SU-DHL-6 (cell line): ENCODE data around the gene PPFIBP1.

Source experiments
- H2AFZ ChIP-seq: fragments of 200-600 bp; sonication (generic); 2 replicates; pipeline ENCODE4 v1.6.1; 2014; ENCODE audit warnings: low read depth, mild to moderate bottlenecking, moderate library complexity, mixed read lengths, antibody characterized with exemption, low read length; ENCODE audit not compliant: severe bottlenecking
- H3F3A ChIP-seq: fragments of 200-600 bp; shearing (Covaris generic); 2 replicates; pipeline ENCODE4 v1.6.0; 2016; ENCODE audit warnings: antibody characterized with exemption, mild to moderate bottlenecking; ENCODE audit not compliant: insufficient read depth
- H3K27ac ChIP-seq: fragments of 200-600 bp; sonication (generic); 2 replicates; pipeline ENCODE4 v1.5.1; 2016; ENCODE audit warnings: low read depth, mild to moderate bottlenecking, low read length, moderate library complexity, mixed read lengths
- H3K27me3 ChIP-seq: fragments of 200-600 bp; sonication (generic), shearing (Covaris generic); 2 replicates; pipeline ENCODE4 v1.6.0; 2014; ENCODE audit warnings: mild to moderate bottlenecking, low read length
- H3K36me3 ChIP-seq: fragments of 200-600 bp; sonication (generic); 2 replicates; pipeline ENCODE4 v1.6.1; 2014; ENCODE audit warnings: mild to moderate bottlenecking, low read length, mixed read lengths
- H3K4me2 ChIP-seq: fragments of 300-600, 200-600 bp; shearing (Covaris generic), sonication (generic); 2 replicates; pipeline ENCODE4 v1.6.0; 2014; ENCODE audit warnings: low read length, low read depth, mild to moderate bottlenecking; ENCODE audit not compliant: poor library complexity, severe bottlenecking
- H3K4me3 ChIP-seq: fragments of 200-600 bp; sonication (generic); 2 replicates; pipeline ENCODE4 v1.5.1; 2014; ENCODE audit warnings: antibody characterized with exemption, low read length, mild to moderate bottlenecking, mixed read lengths; ENCODE audit not compliant: insufficient read depth, poor library complexity, severe bottlenecking
- H3K79me2 ChIP-seq: fragments of 200-600 bp; sonication (generic); 2 replicates; pipeline ENCODE4 v1.6.1; 2014; ENCODE audit warnings: mild to moderate bottlenecking, low read length, moderate library complexity; ENCODE audit not compliant: insufficient read depth
- H3K9ac ChIP-seq: fragments of 200-600 bp; sonication (generic); 2 replicates; pipeline ENCODE4 v1.7.0; 2014; ENCODE audit warnings: mild to moderate bottlenecking, low read length
- H3K9me2 ChIP-seq: fragments of 200-600 bp; sonication (generic); replicated peaks from 2 replicates; pipeline ENCODE4 v1.6.1; 2014; ENCODE audit warnings: low read length; ENCODE audit not compliant: insufficient read depth
- H3K9me3 ChIP-seq: fragments of 200-600 bp; sonication (generic); 2 replicates; pipeline ENCODE4 v1.6.1; 2014; ENCODE audit warnings: low read length, mixed read lengths; ENCODE audit not compliant: insufficient read depth
- H4K20me1 ChIP-seq: fragments of 200-600 bp; sonication (generic); 2 replicates; pipeline ENCODE4 v1.6.1; 2014; ENCODE audit warnings: low read depth, mild to moderate bottlenecking, antibody characterized with exemption, low read length, moderate library complexity, mixed read lengths
- EZH2phosphoT487 ChIP-seq: fragments of 200-600 bp; sonication (generic), shearing (Covaris generic); conservative IDR thresholded peaks from 2 replicates; pipeline ENCODE4 v1.6.1; 2018; ENCODE audit warnings: mild to moderate bottlenecking, antibody characterized with exemption, low read length, moderate library complexity, mixed read lengths
- TF ChIP-seq, protein P1 (sequence below): fragments of 200-600 bp; sonication (generic); IDR thresholded peaks from one replicate; pipeline ENCODE4 v1.5.1; 2017; ENCODE audit warnings: antibody characterized with exemption, mild to moderate bottlenecking, low read length, moderate library complexity; ENCODE audit not compliant: insufficient read depth, poor library complexity, severe bottlenecking

PPFIBP1 gene

DNA sequence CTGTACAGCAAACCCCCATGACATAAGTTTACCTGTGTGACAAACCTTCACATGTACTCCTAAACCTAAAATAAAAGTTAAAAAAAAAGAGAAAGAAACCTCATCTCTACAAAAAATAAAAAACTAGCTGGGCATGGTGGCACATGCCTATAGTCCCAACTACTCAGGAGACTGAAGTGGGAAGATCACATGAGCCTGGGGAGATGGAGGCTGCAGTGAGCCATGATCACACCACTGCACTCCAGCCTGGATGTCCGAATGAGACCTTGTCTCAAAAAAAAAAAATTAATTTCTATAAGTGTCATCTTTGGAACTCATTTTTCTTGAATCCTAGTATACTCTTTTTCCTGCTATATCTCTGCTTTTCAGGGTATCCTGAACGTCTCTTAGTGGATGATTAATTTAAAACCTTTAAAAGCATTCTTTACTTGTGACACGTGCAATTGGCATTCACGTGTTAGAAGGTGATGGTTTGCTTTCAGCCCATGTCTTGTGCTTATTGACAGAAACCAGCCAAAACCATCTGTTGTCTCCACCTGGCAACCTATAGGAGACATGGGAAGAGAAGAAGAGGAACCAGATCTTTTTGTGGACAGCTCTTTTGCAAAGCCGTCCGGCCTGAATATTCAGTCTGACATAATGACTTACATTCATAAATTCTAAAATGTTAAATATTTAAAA is 30.6 kb upstream of the PPFIBP1 start:
- Histone ChIP-seq H4K20me1 (no peaks in the 10 kb centered on the region), H3K4me2 (no peak overlapping the region), H2AFZ (no peak overlapping the region), H3K9me2 (no peaks in the 10 kb centered on the region), H3K79me2 (no peaks in the 10 kb centered on the region), H3F3A (no peaks in the 10 kb centered on the region), H3K36me3 (no peaks in the 10 kb centered on the region), H3K4me3 (no peak overlapping the region), H3K9ac (no peak overlapping the region), H3K27me3 (no peaks in the 10 kb centered on the region), H3K27ac (no peak overlapping the region), H3K9me3 (no peaks in the 10 kb centered on the region)
- no peak for TF ChIP-seq EZH2phosphoT487
- TF ChIP-seq, protein P1, sequence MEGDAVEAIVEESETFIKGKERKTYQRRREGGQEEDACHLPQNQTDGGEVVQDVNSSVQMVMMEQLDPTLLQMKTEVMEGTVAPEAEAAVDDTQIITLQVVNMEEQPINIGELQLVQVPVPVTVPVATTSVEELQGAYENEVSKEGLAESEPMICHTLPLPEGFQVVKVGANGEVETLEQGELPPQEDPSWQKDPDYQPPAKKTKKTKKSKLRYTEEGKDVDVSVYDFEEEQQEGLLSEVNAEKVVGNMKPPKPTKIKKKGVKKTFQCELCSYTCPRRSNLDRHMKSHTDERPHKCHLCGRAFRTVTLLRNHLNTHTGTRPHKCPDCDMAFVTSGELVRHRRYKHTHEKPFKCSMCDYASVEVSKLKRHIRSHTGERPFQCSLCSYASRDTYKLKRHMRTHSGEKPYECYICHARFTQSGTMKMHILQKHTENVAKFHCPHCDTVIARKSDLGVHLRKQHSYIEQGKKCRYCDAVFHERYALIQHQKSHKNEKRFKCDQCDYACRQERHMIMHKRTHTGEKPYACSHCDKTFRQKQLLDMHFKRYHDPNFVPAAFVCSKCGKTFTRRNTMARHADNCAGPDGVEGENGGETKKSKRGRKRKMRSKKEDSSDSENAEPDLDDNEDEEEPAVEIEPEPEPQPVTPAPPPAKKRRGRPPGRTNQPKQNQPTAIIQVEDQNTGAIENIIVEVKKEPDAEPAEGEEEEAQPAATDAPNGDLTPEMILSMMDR: no peak

DNA sequence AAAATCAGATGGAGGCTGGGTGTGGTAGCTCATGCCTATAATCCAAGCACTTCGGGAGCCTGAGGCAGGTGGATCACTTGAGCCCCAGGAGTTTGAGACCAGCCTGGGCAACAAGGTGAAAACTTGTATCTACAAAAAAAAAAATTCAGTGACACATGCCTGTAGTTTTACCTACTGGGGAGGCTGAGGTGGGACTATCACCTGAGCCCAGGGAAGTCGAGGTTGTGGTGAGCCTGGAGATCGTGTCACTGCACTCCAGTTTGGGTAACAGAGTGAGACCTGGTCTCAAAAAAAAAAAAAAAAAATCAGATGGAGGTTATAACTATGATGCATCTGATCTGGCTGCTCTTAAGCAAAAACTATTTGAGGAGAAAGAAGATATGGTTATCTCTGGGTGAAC is 26.6 kb upstream of the PPFIBP1 start:
- Histone ChIP-seq H2AFZ (no peak overlapping the region), H3F3A (no peaks in the 10 kb centered on the region), H3K4me3 (no peak overlapping the region), H3K36me3 (no peaks in the 10 kb centered on the region), H3K27me3 (no peaks in the 10 kb centered on the region), H3K79me2 (no peaks in the 10 kb centered on the region), H3K9me2 (no peaks in the 10 kb centered on the region), H4K20me1 (no peaks in the 10 kb centered on the region), H3K9me3 (no peaks in the 10 kb centered on the region), H3K27ac (no peak overlapping the region), H3K9ac (no peak overlapping the region), H3K4me2 (no peak overlapping the region)
- TF ChIP-seq, protein P1: no peak
- no peak for TF ChIP-seq EZH2phosphoT487

DNA sequence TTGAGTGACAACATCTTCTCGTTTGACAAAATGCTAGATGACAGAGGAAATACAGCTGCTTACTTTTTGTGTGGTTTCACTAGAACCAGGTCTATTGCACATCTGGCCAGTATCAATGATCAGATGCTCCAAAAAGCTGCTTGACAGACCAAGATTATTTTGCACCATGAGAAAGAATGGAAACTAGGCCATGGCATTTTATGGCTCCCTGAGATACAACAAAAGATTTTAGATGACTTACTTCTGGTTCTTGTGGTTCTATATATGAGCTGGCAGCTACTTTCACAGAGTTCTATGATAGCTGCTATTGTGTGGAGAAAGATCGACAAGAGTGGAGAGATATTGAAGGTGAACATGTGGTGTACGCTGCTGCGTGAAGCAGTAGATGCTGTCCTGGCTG is 25.9 kb upstream of the PPFIBP1 start:
- no peaks in the 10 kb centered on the region for H3K27me3 ChIP-seq
- no peaks in the 10 kb centered on the region for H3F3A ChIP-seq
- no peaks in the 10 kb centered on the region for H3K79me2 ChIP-seq
- H3K9me3 ChIP-seq: no peaks in the 10 kb centered on the region
- no peak overlapping the region for H3K4me2 ChIP-seq
- no peaks in the 10 kb centered on the region for H3K36me3 ChIP-seq
- H3K9ac ChIP-seq: no peak overlapping the region
- no peak for TF ChIP-seq EZH2phosphoT487
- TF ChIP-seq, protein P1: no peak
- no peak overlapping the region for H3K27ac ChIP-seq
- no peak overlapping the region for H2AFZ ChIP-seq
- no peaks in the 10 kb centered on the region for H3K9me2 ChIP-seq
- no peaks in the 10 kb centered on the region for H4K20me1 ChIP-seq
- no peak overlapping the region for H3K4me3 ChIP-seq
